DOHH2 (cell line): ENCODE data around the gene TPRN.
A peak's percentile ranks its signal among the peaks of the same experiment; 100 is the strongest.

Experiments used
- H3F3A ChIP-seq: fragments of 200-600 bp; sonication (generic), shearing (Covaris generic); 2 replicates; pipeline ENCODE4 v1.6.0; 2016; ENCODE audit warnings: antibody characterized with exemption, mild to moderate bottlenecking; ENCODE audit not compliant: control insufficient read depth, insufficient read depth
- H3K27ac ChIP-seq: fragments of 200-600 bp; sonication (generic); 2 replicates; pipeline ENCODE4 v1.5.1; 2014; ENCODE audit warnings: low read depth, mild to moderate bottlenecking, low read length, moderate library complexity
- H3K27me3 ChIP-seq: fragments of 200-600 bp; sonication (generic); 2 replicates; pipeline ENCODE4 v1.6.1; 2014; ENCODE audit warnings: mild to moderate bottlenecking, low read length, mixed read lengths; ENCODE audit not compliant: control insufficient read depth
- H3K36me3 ChIP-seq: fragments of 200-600 bp; sonication (generic); 2 replicates; pipeline ENCODE4 v1.6.1; 2014; ENCODE audit warnings: mild to moderate bottlenecking, low read length, moderate library complexity, mixed read lengths; ENCODE audit not compliant: control insufficient read depth
- H3K4me1 ChIP-seq: fragments of 200-600 bp; sonication (generic); 2 replicates; pipeline ENCODE4 v1.6.1; 2014; ENCODE audit warnings: mild to moderate bottlenecking, low read length, mixed read lengths; ENCODE audit not compliant: control insufficient read depth
- H3K4me2 ChIP-seq: fragments of 200-600 bp; sonication (generic); 2 replicates; pipeline ENCODE4 v1.6.0; 2014; ENCODE audit warnings: mild to moderate bottlenecking, low read length, moderate library complexity
- H3K4me3 ChIP-seq: fragments of 200-600 bp; sonication (generic); 2 replicates; pipeline ENCODE4 v1.5.1; 2014; ENCODE audit warnings: mild to moderate bottlenecking, low read length, mixed read lengths
- H3K79me2 ChIP-seq: fragments of 200-600 bp; sonication (generic); 2 replicates; pipeline ENCODE4 v1.6.1; 2014; ENCODE audit warnings: mild to moderate bottlenecking, low read length, mixed read lengths; ENCODE audit not compliant: control insufficient read depth
- H3K9me2 ChIP-seq: fragments of 200-600 bp; sonication (generic); replicated peaks from 2 replicates; pipeline ENCODE4 v1.6.1; 2014; ENCODE audit warnings: mild to moderate bottlenecking, low read length, mixed read lengths; ENCODE audit not compliant: control insufficient read depth
- H3K9me3 ChIP-seq: fragments of 200-600 bp; sonication (generic); 2 replicates; pipeline ENCODE4 v1.6.1; 2014; ENCODE audit warnings: antibody characterized with exemption, low read length, mixed read lengths; ENCODE audit not compliant: control insufficient read depth, insufficient read depth
- H4K20me1 ChIP-seq: fragments of 200-600 bp; sonication (generic); 2 replicates; pipeline ENCODE4 v1.6.0; 2014; ENCODE audit warnings: low read depth, mild to moderate bottlenecking, antibody characterized with exemption, low read length, moderate library complexity; ENCODE audit not compliant: control insufficient read depth, insufficient read depth
- EZH2phosphoT487 ChIP-seq: fragments of 200-600 bp; sonication (generic); IDR thresholded peaks from 2 replicates; pipeline ENCODE4 v1.6.1; 2017; ENCODE audit warnings: borderline replicate concordance, mild to moderate bottlenecking, antibody characterized with exemption, low read length, moderate library complexity, mixed read lengths
- TF ChIP-seq, protein P1 (sequence below): fragments of 200-600 bp; sonication (generic); IDR thresholded peaks from one replicate; pipeline ENCODE4 v1.5.1; 2014; ENCODE audit warnings: antibody characterized with exemption, mild to moderate bottlenecking, low read depth, low read length; ENCODE audit not compliant: poor library complexity, severe bottlenecking

Gene TPRN

DNA sequence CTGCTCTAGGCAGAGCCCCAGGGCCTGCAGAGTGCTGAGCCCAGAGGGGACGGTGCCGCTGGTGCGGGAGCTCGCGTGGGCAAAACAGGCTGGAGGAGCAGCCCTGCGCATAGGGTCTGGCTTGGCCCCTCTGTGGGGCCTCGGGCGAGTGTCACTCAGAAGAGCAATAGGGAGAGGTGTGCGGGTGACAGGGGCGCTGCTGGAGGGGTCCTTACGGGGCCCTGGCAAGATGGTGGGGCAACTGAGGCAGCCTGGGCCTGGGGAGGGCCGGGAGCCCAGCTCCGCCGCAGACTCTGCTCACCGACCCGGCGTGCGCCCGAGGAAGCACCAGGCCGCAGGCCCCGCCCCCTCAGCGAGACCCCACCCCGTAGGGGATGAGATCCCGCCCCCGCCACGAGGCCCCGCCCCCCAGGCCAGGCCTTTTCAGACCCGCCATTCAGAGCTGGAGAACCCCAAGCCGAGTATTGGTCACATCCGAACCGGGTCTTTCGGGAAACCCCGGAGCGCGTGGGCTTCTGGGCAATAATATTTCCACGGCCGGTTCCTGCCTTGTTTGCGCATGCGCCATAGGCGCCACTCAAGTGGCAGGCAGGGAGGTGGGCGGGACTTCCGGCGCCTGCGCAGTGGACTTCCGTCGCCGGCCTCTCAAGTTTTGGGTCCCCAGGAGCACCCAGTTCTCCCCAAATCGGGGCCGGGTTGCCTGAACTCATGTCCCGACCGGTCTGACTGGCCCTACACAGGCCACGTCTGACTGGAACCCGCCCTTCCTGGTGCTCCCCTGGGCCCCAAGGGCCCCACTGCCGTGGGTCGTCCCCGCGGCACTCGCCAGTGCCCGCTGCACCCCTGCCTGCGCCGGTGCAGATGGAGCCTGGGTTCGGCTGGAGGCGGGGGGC, 22.8 kb upstream of the TPRN start:
- no peaks in the 10 kb centered on the region for H3K27me3 ChIP-seq
- no peaks in the 10 kb centered on the region for H3K9me2 ChIP-seq
- H4K20me1 ChIP-seq = no peaks in the 10 kb centered on the region
- H3F3A ChIP-seq = peaks cover 6% of the 10 kb centered on the region
- H3K79me2 ChIP-seq = peaks cover 5% of the 10 kb centered on the region
- H3K4me2 ChIP-seq = peak overlapping the region; percentile 99
- H3K4me1 ChIP-seq = peaks cover 35% of the 10 kb centered on the region
- no peaks in the 10 kb centered on the region; the same call in 1 of the 2 replicates for H3K36me3 ChIP-seq
- peak overlapping the region; percentile 68 for H3K27ac ChIP-seq
- peak overlapping the region; percentile 99 for H3K4me3 ChIP-seq
- TF ChIP-seq EZH2phosphoT487 = no peak
- TF ChIP-seq, protein P1, sequence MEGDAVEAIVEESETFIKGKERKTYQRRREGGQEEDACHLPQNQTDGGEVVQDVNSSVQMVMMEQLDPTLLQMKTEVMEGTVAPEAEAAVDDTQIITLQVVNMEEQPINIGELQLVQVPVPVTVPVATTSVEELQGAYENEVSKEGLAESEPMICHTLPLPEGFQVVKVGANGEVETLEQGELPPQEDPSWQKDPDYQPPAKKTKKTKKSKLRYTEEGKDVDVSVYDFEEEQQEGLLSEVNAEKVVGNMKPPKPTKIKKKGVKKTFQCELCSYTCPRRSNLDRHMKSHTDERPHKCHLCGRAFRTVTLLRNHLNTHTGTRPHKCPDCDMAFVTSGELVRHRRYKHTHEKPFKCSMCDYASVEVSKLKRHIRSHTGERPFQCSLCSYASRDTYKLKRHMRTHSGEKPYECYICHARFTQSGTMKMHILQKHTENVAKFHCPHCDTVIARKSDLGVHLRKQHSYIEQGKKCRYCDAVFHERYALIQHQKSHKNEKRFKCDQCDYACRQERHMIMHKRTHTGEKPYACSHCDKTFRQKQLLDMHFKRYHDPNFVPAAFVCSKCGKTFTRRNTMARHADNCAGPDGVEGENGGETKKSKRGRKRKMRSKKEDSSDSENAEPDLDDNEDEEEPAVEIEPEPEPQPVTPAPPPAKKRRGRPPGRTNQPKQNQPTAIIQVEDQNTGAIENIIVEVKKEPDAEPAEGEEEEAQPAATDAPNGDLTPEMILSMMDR = no peak
- H3K9me3 ChIP-seq = no peaks in the 10 kb centered on the region

DNA sequence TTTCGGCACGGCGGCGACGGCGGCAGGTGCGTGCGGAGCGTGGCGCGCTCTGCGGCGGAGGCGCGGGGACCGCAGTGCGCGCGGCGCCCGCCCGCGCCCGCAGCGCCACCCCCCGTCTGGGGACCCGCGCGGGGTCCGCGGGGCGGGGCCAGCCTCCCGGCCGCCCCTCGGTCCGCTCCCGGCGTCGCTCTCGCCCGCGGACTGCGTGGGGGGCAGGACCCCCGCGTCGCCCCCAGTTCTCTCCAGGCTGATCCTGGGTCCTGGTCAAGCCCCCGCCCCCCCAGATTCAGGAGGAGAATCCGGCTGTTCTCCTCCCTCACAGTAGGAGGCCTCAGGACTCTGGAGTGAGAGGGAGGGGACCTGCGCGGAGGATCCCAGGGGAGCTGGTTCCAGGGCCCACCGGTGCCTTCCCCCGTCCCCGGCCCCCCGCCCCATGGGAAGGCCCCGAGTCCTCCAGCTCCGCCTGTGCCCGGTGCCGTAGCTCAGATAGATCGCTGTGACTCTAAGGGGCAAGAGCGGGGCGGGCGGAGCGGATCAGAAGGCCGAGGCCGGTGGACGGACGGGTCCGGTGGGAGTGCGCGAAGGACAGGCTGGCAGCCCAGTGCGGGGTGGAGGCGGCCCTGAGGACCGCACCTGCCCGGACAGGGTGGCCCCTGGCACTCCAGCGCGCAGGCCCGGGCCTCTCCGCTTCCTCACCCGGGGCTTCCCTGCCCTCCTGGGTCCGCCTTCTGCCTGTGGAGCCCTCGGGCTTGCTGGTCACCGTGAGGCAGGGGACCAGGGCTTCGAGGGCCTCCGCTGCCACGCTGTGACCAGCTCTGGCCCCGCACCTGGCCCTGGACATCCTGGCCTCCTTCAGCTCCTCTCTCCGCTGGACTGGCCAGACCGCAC, 21.9 kb upstream of the TPRN start, which contains the start of gene RNF208:
Gene RNF208 (minus strand): TSS at position 51 of the 888 bp plus-strand sequence. CDS start 1,028 bp downstream, outside the sequence.
- H3K4me3 ChIP-seq = peak within 1 kb of the TSS; percentile 99
- H3K4me2 ChIP-seq = peak within 1 kb of the TSS; percentile 99
- peaks cover 6% of the 10 kb centered on the region for H3F3A ChIP-seq
- no peaks in the 10 kb centered on the region for H3K9me3 ChIP-seq
- H4K20me1 ChIP-seq = no peaks in the 10 kb centered on the region
- peaks cover 5% of the 10 kb centered on the region for H3K79me2 ChIP-seq
- H3K27ac ChIP-seq = no peak within 1 kb of the TSS
- no peaks in the 10 kb centered on the region for H3K27me3 ChIP-seq
- peaks cover 3% of the 10 kb centered on the region; the same call in 1 of the 2 replicates for H3K36me3 ChIP-seq
- H3K9me2 ChIP-seq = no peaks in the 10 kb centered on the region
- H3K4me1 ChIP-seq = peaks cover 32% of the 10 kb centered on the region
- no peak for TF ChIP-seq EZH2phosphoT487
- TF ChIP-seq, protein P1 = no peak

DNA sequence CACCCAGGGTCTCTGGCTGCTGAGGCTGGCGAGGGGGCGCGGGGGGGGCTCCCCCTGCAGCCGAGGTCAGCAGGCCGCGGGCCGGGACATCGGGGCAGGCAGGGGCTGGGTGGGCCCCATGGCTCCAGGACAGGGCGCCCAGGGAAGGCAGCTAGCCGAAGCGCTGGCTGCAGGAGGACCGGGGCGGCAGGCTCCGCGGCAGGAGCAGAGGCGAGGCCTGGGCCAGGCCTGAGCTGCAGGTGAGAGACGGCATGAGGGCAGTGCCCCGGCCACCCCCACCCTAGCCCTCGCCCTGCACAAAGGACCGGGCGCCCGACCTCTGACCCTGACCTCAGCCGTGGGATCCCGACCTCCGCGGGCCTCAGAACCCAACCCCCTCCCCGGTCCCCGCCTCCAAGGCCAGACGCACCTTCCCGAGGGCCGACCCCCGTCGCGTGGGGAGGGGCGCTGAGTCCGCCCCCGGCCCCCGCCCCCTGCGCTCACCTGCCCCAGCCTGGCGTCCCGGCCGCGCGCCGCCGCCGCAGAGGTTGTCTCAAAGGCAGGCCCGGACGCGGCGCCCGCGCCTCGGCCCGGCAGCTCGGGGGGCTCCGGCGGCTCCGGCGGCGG, 21.1 kb upstream of the TPRN start:
- Histone ChIP-seq H3F3A (peaks cover 6% of the 10 kb centered on the region), H3K79me2 (peaks cover 5% of the 10 kb centered on the region), H3K4me1 (peaks cover 27% of the 10 kb centered on the region), H3K27ac (no peak overlapping the region), H3K4me2 (peak overlapping the region; percentile 55), H3K36me3 (peaks cover 6% of the 10 kb centered on the region), H3K9me3 (no peaks in the 10 kb centered on the region), H4K20me1 (no peaks in the 10 kb centered on the region), H3K9me2 (no peaks in the 10 kb centered on the region), H3K4me3 (peak overlapping the region; percentile 65), H3K27me3 (no peaks in the 10 kb centered on the region)
- TF ChIP-seq EZH2phosphoT487 = no peak
- TF ChIP-seq, protein P1 = no peak
